HEK293 (cell line): ENCODE results near the gene PNLIP.

Experiments used
- CTCF ChIA-PET: fragments of 350-600 bp; formaldehyde crosslinking; extraction: SDS; loops from one replicate; lab custom pipeline; 2021; ENCODE audit warnings: antibody characterized with exemption; lab: Yijun Ruan, JAX
- POLR2A ChIA-PET: fragments of 300-600 bp; formaldehyde crosslinking; extraction: SDS; loops from one replicate; lab custom pipeline; 2020; ENCODE audit warnings: antibody characterized with exemption, inconsistent platforms; lab: Yijun Ruan, JAX
- H3K27ac ChIP-seq: fragments of 200-500 bp; sonication (Bioruptor generic); 2 replicates; pipeline ENCODE4 v1.5.1; 2014; ENCODE audit warnings: low read depth, low read length, control low read depth, inconsistent platforms; ENCODE audit errors: extremely low read depth
- H3K36me3 ChIP-seq, 2 experiments: fragments of 200-500 bp in 1 of 2; sonication (Bioruptor generic) in 1 of 2; 1 replicate in 1 of 2; 2 replicates in 1 of 2; pipeline ENCODE4 v1.5.1; 2014 to 2017; ENCODE audit warnings: inconsistent platforms in 2 of 2, low read length in 2 of 2; ENCODE audit not compliant: control insufficient read depth in 2 of 2, insufficient read depth in 1 of 2
- H3K4me1 ChIP-seq: fragments of 200-500 bp; sonication (Bioruptor generic); 2 replicates; pipeline ENCODE4 v1.5.1; 2014; ENCODE audit warnings: mild to moderate bottlenecking, low read length, inconsistent platforms; ENCODE audit not compliant: control insufficient read depth, insufficient read depth
- H3K4me3 ChIP-seq: 2 replicates; pipeline ENCODE4 v1.5.1; 2011; ENCODE audit warnings: low read depth, mild to moderate bottlenecking, control low read depth, low read length, moderate library complexity
- H3K9me3 ChIP-seq: fragments of 200-500 bp; sonication (Bioruptor generic); 2 replicates; pipeline ENCODE4 v1.5.1; 2014; ENCODE audit warnings: low read depth, low read length, inconsistent platforms; ENCODE audit not compliant: control insufficient read depth, insufficient read depth
- KLF1 ChIP-seq: fragments of 450-650 bp; formaldehyde crosslinking; IDR thresholded peaks from 2 replicates; pipeline ENCODE4 v1.5.1; 2016; ENCODE audit warnings: missing biosample characterization, missing genetic modification characterization
- SP2 ChIP-seq: fragments of 450-650 bp; formaldehyde crosslinking; IDR thresholded peaks from 2 replicates; pipeline ENCODE4 v1.5.1; 2016; ENCODE audit warnings: missing biosample characterization, missing genetic modification characterization
- WT1 ChIP-seq: fragments of 450-650 bp; formaldehyde crosslinking; IDR thresholded peaks from 2 replicates; pipeline ENCODE4 v1.5.1; 2016; ENCODE audit warnings: missing biosample characterization, missing genetic modification characterization
- ZNF10 ChIP-seq: fragments of 450-650 bp; formaldehyde crosslinking; IDR thresholded peaks from 2 replicates; pipeline ENCODE4 v1.5.1; 2017; ENCODE audit warnings: missing biosample characterization, missing genetic modification characterization
- ZNF114 ChIP-seq: fragments of 450-650 bp; formaldehyde crosslinking; IDR thresholded peaks from 2 replicates; pipeline ENCODE4 v1.5.0; 2017; ENCODE audit warnings: missing biosample characterization, missing genetic modification characterization
- ZNF121 ChIP-seq: fragments of 450-650 bp; formaldehyde crosslinking; IDR thresholded peaks from 2 replicates; pipeline ENCODE4 v1.5.1; 2016; ENCODE audit warnings: missing biosample characterization, missing genetic modification characterization
- ZNF146 ChIP-seq: fragments of 450-650 bp; formaldehyde crosslinking; IDR thresholded peaks from 2 replicates; pipeline ENCODE4 v1.5.1; 2016; ENCODE audit warnings: missing biosample characterization, missing genetic modification characterization
- ZNF155 ChIP-seq: fragments of 450-650 bp; formaldehyde crosslinking; IDR thresholded peaks from 2 replicates; pipeline ENCODE4 v1.5.1; 2016; ENCODE audit warnings: missing biosample characterization, missing genetic modification characterization
- ZNF16 ChIP-seq: fragments of 450-650 bp; formaldehyde crosslinking; IDR thresholded peaks from 2 replicates; pipeline ENCODE4 v1.5.1; 2016; ENCODE audit warnings: low read depth, missing biosample characterization, missing genetic modification characterization
- ZNF2 ChIP-seq: fragments of 450-650 bp; formaldehyde crosslinking; IDR thresholded peaks from 2 replicates; pipeline ENCODE4 v1.5.1; 2016; ENCODE audit warnings: missing biosample characterization, missing genetic modification characterization
- ZNF274 ChIP-seq, 2 experiments: fragments of 200-500 bp in 1 of 2; fragments of 450-650 bp in 1 of 2; sonication (Bioruptor generic) in 1 of 2; formaldehyde crosslinking in 1 of 2; IDR thresholded peaks; 2 replicates each; pipeline versions ENCODE4 v1.5.1 to v1.6.1; 2014 to 2016; ENCODE audit warnings: borderline replicate concordance in 1 of 2, inconsistent platforms in 1 of 2, low read length in 1 of 2, missing biosample characterization in 1 of 2, missing genetic modification characterization in 1 of 2
- ZNF391 ChIP-seq: fragments of 450-650 bp; formaldehyde crosslinking; IDR thresholded peaks from 2 replicates; pipeline ENCODE4 v1.5.1; 2016; ENCODE audit warnings: low read depth, missing biosample characterization, missing genetic modification characterization, borderline replicate concordance
- ZNF394 ChIP-seq: fragments of 450-650 bp; formaldehyde crosslinking; IDR thresholded peaks from 2 replicates; pipeline ENCODE4 v1.5.1; 2016; ENCODE audit warnings: missing biosample characterization, missing genetic modification characterization, mild to moderate bottlenecking, moderate library complexity, borderline replicate concordance
- ZNF404 ChIP-seq: fragments of 450-650 bp; formaldehyde crosslinking; IDR thresholded peaks from 2 replicates; pipeline ENCODE4 v1.5.1; 2017; ENCODE audit warnings: missing biosample characterization, missing genetic modification characterization
- ZNF529 ChIP-seq: fragments of 450-650 bp; formaldehyde crosslinking; IDR thresholded peaks from 2 replicates; pipeline ENCODE4 v1.5.1; 2017; ENCODE audit warnings: missing genetic modification characterization, missing biosample characterization; ENCODE audit not compliant: insufficient replicate concordance
- ZNF626 ChIP-seq: fragments of 450-650 bp; sonication (Bioruptor Pico); formaldehyde crosslinking; IDR thresholded peaks from 2 replicates; pipeline ENCODE4 v1.5.1; 2018; ENCODE audit warnings: missing biosample characterization, missing genetic modification characterization, inconsistent platforms
- ZSCAN16 ChIP-seq: fragments of 450-650 bp; formaldehyde crosslinking; IDR thresholded peaks from 2 replicates; pipeline ENCODE4 v1.5.1; 2016; ENCODE audit warnings: missing biosample characterization, missing genetic modification characterization
- ZSCAN30 ChIP-seq: fragments of 450-650 bp; IDR thresholded peaks from 2 replicates; pipeline ENCODE4 v1.5.1; 2018; ENCODE audit warnings: missing biosample characterization, mild to moderate bottlenecking, missing genetic modification characterization, moderate library complexity
- ZXDB ChIP-seq: fragments of 450-650 bp; formaldehyde crosslinking; IDR thresholded peaks from 2 replicates; pipeline ENCODE4 v1.5.1; 2016; ENCODE audit warnings: missing biosample characterization, missing genetic modification characterization
- TF ChIP-seq, protein P1 (sequence below): fragments of 450-650 bp; formaldehyde crosslinking; IDR thresholded peaks from 2 replicates; pipeline ENCODE4 v1.5.1; 2016; ENCODE audit warnings: missing biosample characterization, missing genetic modification characterization
- TF ChIP-seq, protein P2 (sequence below): fragments of 450-650 bp; IDR thresholded peaks from 2 replicates; pipeline ENCODE4 v1.5.1; 2018; ENCODE audit warnings: missing biosample characterization, mild to moderate bottlenecking, missing genetic modification characterization
- TF ChIP-seq, protein P3 (sequence below): fragments of 450-650 bp; formaldehyde crosslinking; IDR thresholded peaks from 2 replicates; pipeline ENCODE4 v1.5.1; 2016; ENCODE audit warnings: missing biosample characterization, missing genetic modification characterization, borderline replicate concordance
- TF ChIP-seq, protein P4 (sequence below): fragments of 450-650 bp; formaldehyde crosslinking; IDR thresholded peaks from 2 replicates; pipeline ENCODE4 v1.5.1; 2016; ENCODE audit warnings: missing biosample characterization, missing genetic modification characterization
- TF ChIP-seq, protein P5 (sequence below): fragments of 450-650 bp; IDR thresholded peaks from 2 replicates; pipeline ENCODE4 v1.5.1; 2018; ENCODE audit warnings: missing biosample characterization, missing genetic modification characterization
- TF ChIP-seq, protein P6 (sequence below): fragments of 450-650 bp; formaldehyde crosslinking; optimal IDR thresholded peaks from 2 replicates; pipeline ENCODE3; 2016; ENCODE audit warnings: missing biosample characterization, mild to moderate bottlenecking, missing genetic modification characterization

Gene PNLIP

DNA sequence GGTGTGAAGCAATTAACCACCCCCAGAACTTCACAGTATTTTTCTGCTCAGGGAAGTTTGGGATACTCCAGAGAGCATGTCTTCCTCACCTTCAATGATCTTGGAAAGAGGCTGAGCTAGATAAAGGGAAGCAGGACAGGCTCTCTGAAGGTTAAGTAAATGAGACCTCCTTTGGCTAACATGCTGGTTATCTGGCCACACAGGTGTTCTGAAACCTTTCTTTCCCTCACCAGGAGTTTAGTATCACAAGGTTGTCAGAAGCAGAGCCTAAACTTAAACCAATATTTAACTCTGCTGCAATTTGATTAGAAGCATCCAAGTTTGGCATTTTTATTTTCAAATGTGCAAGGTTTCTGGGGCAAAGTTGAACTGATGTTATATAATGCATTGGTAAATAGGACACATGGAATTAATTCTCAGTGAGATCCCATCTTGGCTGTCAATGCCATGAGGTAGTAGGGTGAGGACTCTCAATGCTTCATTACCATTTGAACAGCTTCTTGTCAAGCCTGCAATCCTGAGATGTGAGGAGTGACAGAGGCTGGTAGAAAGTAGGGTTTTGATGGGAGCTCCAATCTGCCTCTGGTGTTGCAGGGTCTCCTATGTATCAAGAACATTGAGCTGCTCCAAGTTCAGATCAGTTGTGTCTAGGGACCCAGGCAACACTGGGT is 3.6 kb upstream of the PNLIP start:
- POLR2A ChIA-PET: interaction anchor here (0.6 kb wide), 1 partner anchor 1235 kb away, joined by 3 read pairs; no protein-coding TSS in a partner anchor
- no peak overlapping the region for H3K27ac ChIP-seq
- H3K4me1 ChIP-seq: no peaks in the 10 kb centered on the region
- TF ChIP-seq, protein P1, sequence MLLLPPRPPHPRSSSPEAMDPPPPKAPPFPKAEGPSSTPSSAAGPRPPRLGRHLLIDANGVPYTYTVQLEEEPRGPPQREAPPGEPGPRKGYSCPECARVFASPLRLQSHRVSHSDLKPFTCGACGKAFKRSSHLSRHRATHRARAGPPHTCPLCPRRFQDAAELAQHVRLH: no peak
- TF ChIP-seq ZNF2: no peak
- TF ChIP-seq, protein P2, sequence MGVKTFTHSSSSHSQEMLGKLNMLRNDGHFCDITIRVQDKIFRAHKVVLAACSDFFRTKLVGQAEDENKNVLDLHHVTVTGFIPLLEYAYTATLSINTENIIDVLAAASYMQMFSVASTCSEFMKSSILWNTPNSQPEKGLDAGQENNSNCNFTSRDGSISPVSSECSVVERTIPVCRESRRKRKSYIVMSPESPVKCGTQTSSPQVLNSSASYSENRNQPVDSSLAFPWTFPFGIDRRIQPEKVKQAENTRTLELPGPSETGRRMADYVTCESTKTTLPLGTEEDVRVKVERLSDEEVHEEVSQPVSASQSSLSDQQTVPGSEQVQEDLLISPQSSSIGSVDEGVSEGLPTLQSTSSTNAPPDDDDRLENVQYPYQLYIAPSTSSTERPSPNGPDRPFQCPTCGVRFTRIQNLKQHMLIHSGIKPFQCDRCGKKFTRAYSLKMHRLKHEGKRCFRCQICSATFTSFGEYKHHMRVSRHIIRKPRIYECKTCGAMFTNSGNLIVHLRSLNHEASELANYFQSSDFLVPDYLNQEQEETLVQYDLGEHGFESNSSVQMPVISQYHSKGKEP (tag by site-specific recombination): no peak
- no peak for TF ChIP-seq ZSCAN30 (tag by site-specific recombination)
- no peak for TF ChIP-seq ZNF10
- no peak for TF ChIP-seq ZNF529
- TF ChIP-seq ZNF394: no peak
- TF ChIP-seq ZNF626 (tag by site-specific recombination): no peak
- no peak for TF ChIP-seq WT1 (tag by site-specific recombination)
- TF ChIP-seq, all 188 proteins: peak for 0
- Histone ChIP-seq H3K9me3 (no peaks in the 10 kb centered on the region), H3K36me3 (no peaks in the 10 kb centered on the region), H3K4me3 (no peak overlapping the region)
- CTCF ChIA-PET: no interaction called here

DNA sequence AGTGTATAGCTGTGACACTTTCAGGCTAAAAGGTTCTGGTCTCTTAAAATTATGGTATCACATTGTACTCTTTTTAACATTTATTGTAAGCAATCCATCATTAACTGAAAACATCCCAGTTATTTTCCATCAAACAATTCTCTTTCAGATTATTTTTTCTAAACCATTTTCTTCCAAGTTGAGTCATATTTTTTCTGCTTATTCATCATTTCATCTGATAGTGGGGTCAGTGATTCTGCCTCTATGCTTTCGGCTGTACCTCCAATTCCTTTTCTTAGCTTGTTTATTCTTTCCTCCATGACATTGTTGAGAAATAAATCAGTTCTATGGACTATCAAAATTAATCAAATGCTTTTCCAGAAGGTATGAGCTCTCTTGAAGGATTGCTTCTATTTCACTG is 609 bp upstream of the PNLIP start:
- ChIA-PET POLR2A (no interaction called here), CTCF (no interaction called here)
- Histone ChIP-seq H3K9me3 (no peaks in the 10 kb centered on the region), H3K4me3 (no peak overlapping the region), H3K4me1 (no peaks in the 10 kb centered on the region), H3K27ac (no peak overlapping the region), H3K36me3 (no peaks in the 10 kb centered on the region)
- TF ChIP-seq ZNF155 (tag by site-specific recombination) (no peak), ZNF274 (IDR thresholded peaks at IDR 0.05; ENCODE audit: low read length) (no peak), ZNF274 (tag by site-specific recombination; IDR thresholded peaks at IDR 0.05; ENCODE audit: borderline replicate concordance) (no peak), ZNF404 (tag by site-specific recombination) (no peak), ZNF114 (no peak), ZNF146 (tag by site-specific recombination) (no peak), ZNF391 (tag by site-specific recombination) (no peak), ZXDB (tag by site-specific recombination) (no peak), ZSCAN16 (tag by site-specific recombination) (no peak), ZNF16 (tag by site-specific recombination) (no peak), KLF1 (tag by site-specific recombination) (no peak), ZNF121 (tag by site-specific recombination) (no peak), SP2 (no peak)
- TF ChIP-seq, protein P3, sequence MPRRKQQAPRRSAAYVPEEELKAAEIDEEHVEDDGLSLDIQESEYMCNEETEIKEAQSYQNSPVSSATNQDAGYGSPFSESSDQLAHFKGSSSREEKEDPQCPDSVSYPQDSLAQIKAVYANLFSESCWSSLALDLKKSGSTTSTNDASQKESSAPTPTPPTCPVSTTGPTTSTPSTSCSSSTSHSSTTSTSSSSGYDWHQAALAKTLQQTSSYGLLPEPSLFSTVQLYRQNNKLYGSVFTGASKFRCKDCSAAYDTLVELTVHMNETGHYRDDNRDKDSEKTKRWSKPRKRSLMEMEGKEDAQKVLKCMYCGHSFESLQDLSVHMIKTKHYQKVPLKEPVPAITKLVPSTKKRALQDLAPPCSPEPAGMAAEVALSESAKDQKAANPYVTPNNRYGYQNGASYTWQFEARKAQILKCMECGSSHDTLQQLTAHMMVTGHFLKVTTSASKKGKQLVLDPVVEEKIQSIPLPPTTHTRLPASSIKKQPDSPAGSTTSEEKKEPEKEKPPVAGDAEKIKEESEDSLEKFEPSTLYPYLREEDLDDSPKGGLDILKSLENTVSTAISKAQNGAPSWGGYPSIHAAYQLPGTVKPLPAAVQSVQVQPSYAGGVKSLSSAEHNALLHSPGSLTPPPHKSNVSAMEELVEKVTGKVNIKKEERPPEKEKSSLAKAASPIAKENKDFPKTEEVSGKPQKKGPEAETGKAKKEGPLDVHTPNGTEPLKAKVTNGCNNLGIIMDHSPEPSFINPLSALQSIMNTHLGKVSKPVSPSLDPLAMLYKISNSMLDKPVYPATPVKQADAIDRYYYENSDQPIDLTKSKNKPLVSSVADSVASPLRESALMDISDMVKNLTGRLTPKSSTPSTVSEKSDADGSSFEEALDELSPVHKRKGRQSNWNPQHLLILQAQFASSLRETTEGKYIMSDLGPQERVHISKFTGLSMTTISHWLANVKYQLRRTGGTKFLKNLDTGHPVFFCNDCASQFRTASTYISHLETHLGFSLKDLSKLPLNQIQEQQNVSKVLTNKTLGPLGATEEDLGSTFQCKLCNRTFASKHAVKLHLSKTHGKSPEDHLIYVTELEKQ (tag by site-specific recombination): no peak
- TF ChIP-seq, protein P4, sequence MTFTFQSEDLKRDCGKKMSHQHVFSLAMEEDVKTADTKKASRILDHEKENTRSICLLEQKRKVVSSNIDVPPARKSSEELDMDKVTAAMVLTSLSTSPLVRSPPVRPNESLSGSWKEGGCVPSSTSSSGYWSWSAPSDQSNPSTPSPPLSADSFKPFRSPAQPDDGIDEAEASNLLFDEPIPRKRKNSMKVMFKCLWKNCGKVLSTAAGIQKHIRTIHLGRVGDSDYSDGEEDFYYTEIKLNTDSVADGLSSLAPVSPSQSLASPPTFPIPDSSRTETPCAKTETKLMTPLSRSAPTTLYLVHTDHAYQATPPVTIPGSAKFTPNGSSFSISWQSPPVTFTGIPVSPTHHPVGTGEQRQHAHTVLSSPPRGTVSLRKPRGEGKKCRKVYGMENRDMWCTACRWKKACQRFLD: no peak
- TF ChIP-seq, protein P1: no peak
- TF ChIP-seq, protein P5, sequence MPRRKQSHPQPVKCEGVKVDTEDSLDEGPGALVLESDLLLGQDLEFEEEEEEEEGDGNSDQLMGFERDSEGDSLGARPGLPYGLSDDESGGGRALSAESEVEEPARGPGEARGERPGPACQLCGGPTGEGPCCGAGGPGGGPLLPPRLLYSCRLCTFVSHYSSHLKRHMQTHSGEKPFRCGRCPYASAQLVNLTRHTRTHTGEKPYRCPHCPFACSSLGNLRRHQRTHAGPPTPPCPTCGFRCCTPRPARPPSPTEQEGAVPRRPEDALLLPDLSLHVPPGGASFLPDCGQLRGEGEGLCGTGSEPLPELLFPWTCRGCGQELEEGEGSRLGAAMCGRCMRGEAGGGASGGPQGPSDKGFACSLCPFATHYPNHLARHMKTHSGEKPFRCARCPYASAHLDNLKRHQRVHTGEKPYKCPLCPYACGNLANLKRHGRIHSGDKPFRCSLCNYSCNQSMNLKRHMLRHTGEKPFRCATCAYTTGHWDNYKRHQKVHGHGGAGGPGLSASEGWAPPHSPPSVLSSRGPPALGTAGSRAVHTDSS (tag by site-specific recombination): no peak
- TF ChIP-seq, protein P6, sequence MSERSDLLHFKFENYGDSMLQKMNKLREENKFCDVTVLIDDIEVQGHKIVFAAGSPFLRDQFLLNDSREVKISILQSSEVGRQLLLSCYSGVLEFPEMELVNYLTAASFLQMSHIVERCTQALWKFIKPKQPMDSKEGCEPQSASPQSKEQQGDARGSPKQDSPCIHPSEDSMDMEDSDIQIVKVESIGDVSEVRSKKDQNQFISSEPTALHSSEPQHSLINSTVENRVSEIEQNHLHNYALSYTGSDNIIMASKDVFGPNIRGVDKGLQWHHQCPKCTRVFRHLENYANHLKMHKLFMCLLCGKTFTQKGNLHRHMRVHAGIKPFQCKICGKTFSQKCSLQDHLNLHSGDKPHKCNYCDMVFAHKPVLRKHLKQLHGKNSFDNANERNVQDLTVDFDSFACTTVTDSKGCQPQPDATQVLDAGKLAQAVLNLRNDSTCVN: no peak
